GM23338 (cell line): ENCODE data around the gene QKI. TPM values are rescaled to one million over a fixed set of nuclear protein-coding genes. Genes with fewer than 3 reads are reported as not detected.

ENCODE experiments used
- ATAC-seq: fragments of 200-7000 bp; cut with Tn5 transposase; 3 replicates; pipeline ENCODE4 v1.9.1; 2020
- DNase-seq: peaks from one replicate; pipeline ENCODE4 v3.0.0-alpha.2; 2015; ENCODE audit warnings: low spot score
- H2AFZ ChIP-seq: fragments of 200-600 bp; sonication (generic); 2 replicates; pipeline ENCODE4 v1.8.0; 2016; ENCODE audit warnings: antibody characterized with exemption, mild to moderate bottlenecking, moderate library complexity
- H3F3A ChIP-seq: fragments of 200-600 bp; sonication (generic); replicated peaks from 2 replicates; pipeline ENCODE4 v1.8.0; 2017; ENCODE audit warnings: antibody characterized with exemption, mixed run types, low read depth
- H3K27ac ChIP-seq: fragments of 200-600 bp; sonication (generic); 2 replicates; pipeline ENCODE4 v1.6.1; 2016; ENCODE audit warnings: low read depth
- H3K27me3 ChIP-seq: fragments of 200-600 bp; sonication (generic); 2 replicates; pipeline ENCODE4 v1.8.0; 2016; ENCODE audit warnings: mild to moderate bottlenecking, mixed run types, moderate library complexity; ENCODE audit not compliant: insufficient read depth
- H3K36me3 ChIP-seq: fragments of 200-600 bp; sonication (generic); 2 replicates; pipeline ENCODE4 v1.8.0; 2016; ENCODE audit warnings: mild to moderate bottlenecking; ENCODE audit not compliant: insufficient read depth
- H3K4me1 ChIP-seq: fragments of 200-600 bp; sonication (generic); 2 replicates; pipeline ENCODE4 v1.8.0; 2016; ENCODE audit warnings: mild to moderate bottlenecking, moderate library complexity; ENCODE audit not compliant: insufficient read depth
- H3K4me2 ChIP-seq: fragments of 200-600 bp; sonication (generic); 2 replicates; pipeline ENCODE4 v1.7.1; 2017; ENCODE audit warnings: mixed run types
- H3K4me3 ChIP-seq: fragments of 200-600 bp; sonication (generic); 2 replicates; pipeline ENCODE4 v1.6.1; 2016; ENCODE audit warnings: mixed run types
- H3K79me2 ChIP-seq: fragments of 200-600 bp; sonication (generic); replicated peaks from 2 replicates; pipeline ENCODE4 v1.8.0; 2017; ENCODE audit warnings: mild to moderate bottlenecking; ENCODE audit not compliant: insufficient read depth
- H3K9me2 ChIP-seq: fragments of 200-600 bp; sonication (generic); 2 replicates; pipeline ENCODE4 v1.8.0; 2017; ENCODE audit not compliant: insufficient read depth
- H4K20me1 ChIP-seq: fragments of 200-600 bp; sonication (generic); replicated peaks from 2 replicates; pipeline ENCODE4 v1.8.0; 2017; ENCODE audit warnings: mild to moderate bottlenecking; ENCODE audit not compliant: insufficient read depth
- H3K27ac Mint-ChIP-seq: 2 replicates; pipeline ENCODE4 v1.8.0; 2020; ENCODE audit warnings: inconsistent platforms, mild to moderate bottlenecking, moderate library complexity, mixed read lengths
- H3K27me3 Mint-ChIP-seq: 3 replicates; pipeline ENCODE4 v1.8.0; 2022; ENCODE audit warnings: low read depth, mild to moderate bottlenecking, moderate library complexity, mixed read lengths, inconsistent platforms; ENCODE audit not compliant: insufficient read depth, poor library complexity
- H3K36me3 Mint-ChIP-seq: 3 replicates; pipeline ENCODE4 v1.8.0; 2021; ENCODE audit warnings: low read depth, mild to moderate bottlenecking, inconsistent platforms, moderate library complexity, mixed read lengths
- H3K4me1 Mint-ChIP-seq: 3 replicates; pipeline ENCODE4 v1.8.0; 2020; ENCODE audit warnings: mild to moderate bottlenecking, inconsistent platforms, mixed read lengths
- H3K4me3 Mint-ChIP-seq: 3 replicates; pipeline ENCODE4 v1.8.0; 2021; ENCODE audit warnings: moderate library complexity, mild to moderate bottlenecking, inconsistent platforms, mixed read lengths
- H3K9me3 Mint-ChIP-seq: 3 replicates; pipeline ENCODE4 v1.8.0; 2020; ENCODE audit warnings: moderate library complexity, mild to moderate bottlenecking, inconsistent platforms, mixed read lengths
- CREB1 ChIP-seq: fragments of 250-450 bp; sonication (Bioruptor Pico); IDR thresholded peaks from 2 replicates; pipeline ENCODE4 v1.5.0; 2020; ENCODE audit warnings: low read depth, mild to moderate bottlenecking, moderate library complexity
- CTCF ChIP-seq, 2 experiments: fragments of 200-600 bp in 1 of 2; sonication (generic) in 1 of 2; conservative IDR thresholded peaks; 2 replicates each; pipeline versions ENCODE4 v1.5.1 to v1.6.1; 2016 to 2017; ENCODE audit warnings: antibody characterized with exemption in 2 of 2, low read depth in 2 of 2, mild to moderate bottlenecking in 2 of 2, moderate library complexity in 1 of 2
- ETS1 ChIP-seq: IDR thresholded peaks from 2 replicates; pipeline ENCODE4 v1.6.1; 2016; ENCODE audit warnings: antibody characterized with exemption
- EZH2phosphoT487 ChIP-seq: fragments of 200-600 bp; sonication (generic); IDR thresholded peaks from one replicate; pipeline ENCODE4 v1.8.1; 2018; ENCODE audit warnings: antibody characterized with exemption; ENCODE audit not compliant: unreplicated experiment
- JUNB ChIP-seq: IDR thresholded peaks from one replicate; pipeline ENCODE4 v1.6.1; 2016; ENCODE audit warnings: antibody characterized with exemption; ENCODE audit not compliant: unreplicated experiment
- NANOG ChIP-seq: IDR thresholded peaks from 2 replicates; pipeline ENCODE4 v1.6.1; 2016; ENCODE audit warnings: antibody characterized with exemption, borderline replicate concordance
- POLR2AphosphoS5 ChIP-seq: IDR thresholded peaks from 2 replicates; pipeline ENCODE4 v1.6.1; 2016; ENCODE audit warnings: antibody characterized with exemption, low read depth
- REST ChIP-seq: IDR thresholded peaks from one replicate; pipeline ENCODE4 v1.6.1; 2018; ENCODE audit warnings: antibody characterized with exemption; ENCODE audit not compliant: unreplicated experiment
- ZNF114 ChIP-seq: fragments of 250-450 bp; sonication (Bioruptor Pico); IDR thresholded peaks from 2 replicates; pipeline ENCODE4 v1.5.0; 2020; ENCODE audit warnings: mild to moderate bottlenecking, moderate library complexity
- ZNF331 ChIP-seq: fragments of 250-450 bp; sonication (Bioruptor Pico); IDR thresholded peaks from 2 replicates; pipeline ENCODE4 v1.5.0; 2020; ENCODE audit warnings: low read depth, mild to moderate bottlenecking, moderate library complexity
- polyA plus RNA-seq: library from polyadenylated mRNA; unstranded; fragments of >200 nt; fragmentation: Nextera tagmentation; extraction: Ambion mirVana; gene quantifications from 2 replicates; pipeline ENCODE4 v1.2.1, GENCODE V29; 2016
- total RNA-seq: library from RNA; depleted of rRNA; stranded (reverse); fragments of >200 nt; shearing (Covaris generic); gene quantifications from 2 replicates; pipeline ENCODE4 v1.2.3, GENCODE V29; 2014

The QKI gene
- total and polyA plus RNA-seq, 2 experiments from 2014 or later = 60.8 to 159 TPM

- TF ChIP-seq NANOG (no peak), REST (no peak), ETS1 (no peak), ZNF331 (CRISPR knock-in tag) (no peak)
These were observed 178.4 kb downstream of the QKI start (continued) for GRCh38 chr6:163592872-163593271.

- no peak overlapping the region for H3K27ac Mint-ChIP-seq
- peaks cover 2% of the 10 kb centered on the region for H3K27me3 Mint-ChIP-seq
- no peaks in the 10 kb centered on the region for H3K79me2 ChIP-seq
These were observed 181.7 kb downstream of the QKI start for GRCh38 chr6:163596174-163596573.

More at GRCh38 chr6:163596174-163596573, 181.7 kb downstream of the QKI start:
- Histone ChIP-seq H3F3A (no peaks in the 10 kb centered on the region), H3K9me2 (0 out of 2 replicates have a peak, but pooled peaks cover 7% of the 10 kb centered on the region), H3K27me3 (no peaks in the 10 kb centered on the region), H3K27ac (no peak overlapping the region), H3K4me1 (no peaks in the 10 kb centered on the region), H3K4me2 (no peak overlapping the region), H3K4me3 (no peak overlapping the region), H4K20me1 (no peaks in the 10 kb centered on the region), H3K36me3 (no peaks in the 10 kb centered on the region), H2AFZ (no peak overlapping the region)
- peaks cover 16% of the 10 kb centered on the region; the same call in 2 of the 3 replicates for H3K36me3 Mint-ChIP-seq
- ATAC-seq (no peak), DNase-seq (no peak)
- H3K4me3 Mint-ChIP-seq = no peak overlapping the region
- no peak for TF ChIP-seq ZNF114 (CRISPR knock-in tag)
- TF ChIP-seq EZH2phosphoT487 = no peak
- no peak for TF ChIP-seq JUNB
- TF ChIP-seq POLR2AphosphoS5 = no peak
- no peak for TF ChIP-seq CTCF (conservative IDR thresholded peaks at IDR 0.05; ENCODE audit: low read depth in 2 of 2)
- TF ChIP-seq CREB1 = no peak
- peaks cover 24% of the 10 kb centered on the region for H3K9me3 Mint-ChIP-seq
- no peaks in the 10 kb centered on the region for H3K4me1 Mint-ChIP-seq
